HG03575 (cell line): ENCODE results near the gene PHLDB2.

Source experiments
- ATAC-seq: cut with Tn5 transposase; IDR thresholded peaks from one replicate; pipeline ENCODE4 v1.9.1; 2021; ENCODE audit not compliant: unreplicated experiment, insufficient number of reproducible peaks, low FRiP score; ENCODE audit errors: extremely low read depth

PHLDB2 gene

DNA sequence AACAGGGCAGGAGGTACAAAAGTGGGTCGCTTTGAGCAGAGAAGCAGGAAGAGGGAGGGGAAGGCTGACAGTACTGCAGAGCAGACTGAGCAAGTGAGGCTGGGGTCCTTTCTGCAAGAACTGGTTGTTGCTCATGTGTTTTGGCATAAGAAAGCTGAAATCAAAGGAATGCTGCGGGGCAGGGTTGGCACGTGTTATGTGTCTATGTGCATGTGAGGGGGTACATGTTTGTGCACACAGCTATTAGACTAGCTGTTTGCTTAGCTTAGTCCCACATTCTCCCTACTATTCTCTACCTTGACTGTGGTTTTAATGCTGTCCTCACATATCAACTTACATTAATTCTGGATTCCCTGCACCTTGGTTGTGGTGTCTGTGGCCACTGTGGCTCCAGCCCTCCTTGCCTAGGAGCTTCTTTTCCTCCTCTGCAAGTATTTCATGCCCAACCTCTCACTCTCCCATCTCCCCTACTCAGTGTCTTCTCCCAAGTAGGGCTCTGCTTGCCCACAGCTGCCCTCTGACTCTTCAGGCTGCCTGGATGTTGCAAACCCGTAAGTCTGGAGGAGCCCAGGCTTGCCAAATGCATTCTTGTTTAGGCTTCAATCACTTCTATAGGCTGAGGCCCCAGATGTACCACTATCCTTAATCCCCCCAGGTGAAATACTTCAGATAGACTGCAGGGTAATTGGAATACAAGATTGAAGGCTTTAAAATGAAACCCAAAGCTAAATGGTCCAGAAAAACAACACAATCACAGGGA is 144.4 kb downstream of the PHLDB2 start:
- no peak for ATAC-seq

DNA sequence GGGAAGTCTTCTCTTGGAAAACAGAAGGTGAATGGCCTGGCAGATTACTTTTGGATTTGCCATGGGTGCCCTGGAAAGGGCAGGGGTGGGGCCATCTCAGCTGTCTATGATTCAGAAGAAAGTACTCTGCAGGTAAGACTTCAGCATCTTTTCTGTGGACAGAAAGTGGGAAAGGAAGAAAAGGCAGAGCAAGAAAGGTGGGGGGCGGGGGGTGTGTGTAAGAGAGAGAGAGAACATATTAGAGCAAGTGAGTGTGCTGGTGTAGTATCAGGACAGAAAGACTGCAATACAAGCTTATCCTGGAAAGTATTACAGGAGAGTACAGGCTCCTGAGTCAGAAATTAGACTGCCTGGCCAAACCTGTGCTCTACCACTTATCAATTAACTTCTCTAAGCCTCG is 145.1 kb downstream of the PHLDB2 start:
- no peak for ATAC-seq

DNA sequence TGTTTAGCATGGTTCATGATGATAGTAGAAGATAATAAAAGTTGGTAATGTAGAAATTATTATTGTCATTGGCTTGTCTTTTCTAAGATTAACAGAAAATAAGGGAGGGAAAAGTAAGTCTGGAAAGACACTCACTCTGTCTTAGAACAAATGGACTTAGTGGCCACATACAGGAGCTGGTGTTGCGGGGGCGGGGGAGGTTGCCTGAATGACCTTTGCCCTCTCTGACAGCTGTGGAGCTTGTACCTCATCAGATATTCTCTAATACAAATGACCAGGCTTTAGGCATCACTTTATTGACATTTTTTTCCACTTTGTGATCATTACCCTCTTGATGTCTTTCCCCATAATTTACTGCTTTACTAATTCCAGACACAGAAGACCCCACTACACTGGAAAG is 145.6 kb downstream of the PHLDB2 start:
- ATAC-seq: no peak

DNA sequence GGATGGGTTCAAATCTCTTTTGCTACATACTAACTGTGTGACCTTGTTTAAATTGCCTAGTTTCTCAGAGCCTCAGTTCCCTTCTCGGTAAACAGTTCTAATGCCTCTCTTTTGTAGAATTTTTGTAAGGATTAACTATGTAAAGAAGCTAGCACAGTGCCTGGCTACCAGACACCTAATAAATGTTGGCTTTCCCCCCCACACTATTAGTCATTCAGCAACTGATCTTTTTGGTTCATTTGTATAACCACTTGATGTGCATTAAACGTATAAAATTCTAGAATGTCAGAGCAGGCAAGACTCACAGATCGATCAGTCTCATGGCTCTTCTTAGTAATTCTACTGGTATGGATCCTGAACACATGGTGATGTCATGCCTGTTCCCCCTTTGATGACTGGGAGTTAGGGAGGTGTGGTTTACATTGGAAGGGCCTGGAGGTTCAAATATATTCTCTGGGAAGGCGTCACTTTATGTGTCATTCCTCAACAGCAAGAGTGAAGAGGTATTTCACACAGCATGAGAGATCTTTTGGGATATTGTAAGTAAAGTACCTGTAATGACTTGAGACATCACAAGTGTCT is 146.1 kb downstream of the PHLDB2 start:
- no peak for ATAC-seq

DNA sequence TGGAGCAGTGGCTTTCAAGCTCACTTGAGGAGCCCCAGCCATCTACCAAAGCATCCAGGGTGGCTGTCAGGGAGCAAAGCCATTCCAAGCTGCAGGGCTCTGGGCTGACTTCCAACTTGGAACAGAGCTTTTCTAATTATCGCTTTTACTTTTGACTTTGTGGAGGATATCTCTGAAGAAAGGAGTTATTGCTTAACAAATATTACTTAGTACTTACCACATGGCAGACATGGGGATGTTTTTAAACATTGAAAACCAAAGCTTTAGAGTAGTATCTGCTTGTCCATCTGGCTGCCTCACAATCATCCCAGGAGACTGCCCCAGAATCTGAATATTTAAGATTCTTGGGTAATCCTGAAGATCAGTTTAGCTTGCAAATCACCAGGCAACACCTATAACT is 148.6 kb downstream of the PHLDB2 start:
- ATAC-seq: no peak

DNA sequence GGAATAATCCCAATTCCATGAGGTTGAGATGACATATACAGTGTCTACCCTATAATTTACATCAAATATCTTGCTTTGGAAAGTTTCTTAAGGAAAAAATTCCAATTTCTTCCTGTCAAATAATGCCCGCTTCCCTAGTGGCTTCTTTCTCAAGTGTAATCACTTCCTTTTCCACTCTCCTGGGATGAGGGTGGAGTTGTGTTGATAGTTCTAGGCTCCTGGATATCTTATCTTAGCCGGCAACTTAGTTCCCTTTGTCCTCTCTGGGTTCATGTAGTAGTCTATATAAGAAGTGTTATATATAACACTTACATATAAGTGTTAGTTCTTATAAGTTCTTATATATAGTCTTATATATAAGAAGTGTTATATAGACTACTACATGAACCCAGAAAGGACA is 150.6 kb downstream of the PHLDB2 start:
- no peak for ATAC-seq

DNA sequence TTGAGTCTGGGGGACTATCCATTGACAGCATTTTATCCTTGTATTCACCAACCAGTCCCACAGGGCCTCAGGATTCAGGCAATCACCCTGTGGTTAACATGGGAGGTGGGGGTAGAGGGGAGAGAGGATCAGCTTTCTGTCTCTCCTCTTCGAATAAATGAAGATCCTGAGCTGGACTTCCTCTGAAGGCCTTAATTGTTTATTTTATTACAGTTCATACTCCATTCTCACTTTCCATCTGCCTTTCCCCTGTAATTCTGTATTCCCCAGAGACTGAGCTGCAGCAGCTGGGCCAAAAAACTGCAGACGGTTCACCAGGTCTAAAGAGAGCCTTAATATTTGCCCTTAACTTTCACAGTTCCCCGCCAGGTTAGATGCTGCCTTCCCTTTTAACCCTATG is 151.6 kb downstream of the PHLDB2 start:
- no peak for ATAC-seq

DNA sequence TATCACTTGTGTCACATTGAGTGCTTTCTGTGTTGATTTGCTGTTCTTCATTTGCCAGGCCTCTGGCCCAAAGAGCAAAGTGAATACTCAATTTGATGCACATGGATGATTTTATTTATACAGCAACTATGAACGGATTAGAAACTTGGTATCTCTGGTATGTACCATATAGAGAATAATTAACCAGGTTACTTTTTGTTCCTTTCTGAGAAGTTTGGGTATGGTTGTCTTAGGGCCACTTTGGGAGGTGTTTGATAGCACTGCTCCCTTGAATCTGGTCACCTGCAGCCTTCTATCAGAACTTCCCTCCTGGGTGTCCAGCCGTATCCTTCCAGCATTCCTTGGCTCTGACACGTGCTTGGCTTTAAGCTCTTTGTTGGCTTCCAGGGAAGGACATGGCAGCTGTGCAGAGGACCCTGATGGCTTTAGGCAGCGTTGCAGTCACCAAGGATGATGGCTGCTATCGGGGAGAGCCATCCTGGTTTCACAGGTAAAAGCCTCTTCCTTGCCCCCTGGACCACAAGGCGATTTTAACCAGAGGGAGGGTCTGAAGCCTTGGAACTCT is 152.4 kb downstream of the PHLDB2 start:
- no peak for ATAC-seq

DNA sequence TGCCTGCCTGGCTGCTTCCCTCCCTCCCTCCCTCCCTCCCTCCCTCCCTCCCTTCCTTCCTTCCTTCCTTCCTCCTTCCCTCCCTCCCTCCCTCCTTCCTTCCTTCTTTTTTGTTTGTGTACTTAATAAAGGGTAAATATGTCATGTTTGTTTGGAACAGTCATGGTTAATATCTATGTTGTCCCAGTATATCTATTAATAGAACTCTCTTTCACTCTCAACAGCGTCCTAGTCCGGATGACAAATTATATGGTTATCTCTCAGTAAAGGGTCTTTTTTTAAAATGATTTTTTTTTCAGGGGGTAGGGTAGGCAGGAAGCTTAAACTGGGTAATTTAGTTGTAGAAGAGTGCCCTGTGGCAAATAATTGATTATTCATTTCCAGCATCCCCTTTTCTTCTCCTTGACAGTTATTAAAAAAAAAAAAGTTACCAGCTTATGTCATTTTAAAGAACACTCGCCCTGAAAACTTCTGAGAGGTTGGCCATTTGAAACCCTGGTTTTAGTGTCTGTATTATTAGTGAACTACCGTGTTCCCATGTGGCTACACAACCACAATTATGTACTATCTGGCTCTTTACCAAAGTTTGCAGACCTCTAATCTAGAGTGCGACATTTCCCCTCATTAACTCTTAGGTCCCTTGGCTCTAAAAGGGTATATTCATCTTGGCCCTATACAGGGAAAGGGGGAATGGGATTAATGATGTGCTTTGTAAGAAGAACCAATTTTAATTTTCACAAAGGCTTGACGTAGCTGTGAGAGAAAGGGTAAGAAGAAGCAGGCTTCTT is 153.3 kb downstream of the PHLDB2 start:
- ATAC-seq: no peak

DNA sequence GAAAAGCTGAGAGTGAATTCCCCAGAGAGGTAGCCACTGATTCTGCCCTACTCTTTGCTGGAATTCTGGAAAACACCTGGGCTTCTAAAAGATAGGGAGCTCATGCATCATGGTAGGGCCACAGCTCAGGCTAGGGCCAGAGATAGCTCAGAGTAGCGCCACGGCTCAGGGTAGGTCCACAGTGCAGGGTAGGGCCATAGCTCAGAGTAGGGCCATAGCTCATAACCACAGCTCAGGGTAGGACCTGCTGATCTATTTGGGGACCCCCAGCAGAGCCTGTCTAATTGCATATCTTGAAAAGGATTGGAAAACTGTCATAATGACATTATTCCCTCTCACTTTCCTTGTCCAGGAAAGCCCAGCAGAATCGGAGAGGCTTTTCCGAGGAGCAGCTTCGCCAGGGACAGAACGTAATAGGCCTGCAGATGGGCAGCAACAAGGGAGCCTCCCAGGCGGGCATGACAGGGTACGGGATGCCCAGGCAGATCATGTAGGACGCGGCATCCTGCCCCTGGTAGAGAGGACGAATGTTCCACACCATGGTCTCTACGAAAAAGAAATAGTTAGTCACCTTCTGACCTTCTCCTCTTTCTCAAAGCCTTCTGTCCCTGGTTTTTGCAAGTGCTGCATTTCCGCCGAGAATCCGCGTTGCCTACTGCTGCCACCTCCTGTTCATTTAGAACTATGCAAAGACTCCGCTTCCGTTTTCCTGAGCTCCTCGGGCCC is 154.2 kb downstream of the PHLDB2 start:
- ATAC-seq: no peak

DNA sequence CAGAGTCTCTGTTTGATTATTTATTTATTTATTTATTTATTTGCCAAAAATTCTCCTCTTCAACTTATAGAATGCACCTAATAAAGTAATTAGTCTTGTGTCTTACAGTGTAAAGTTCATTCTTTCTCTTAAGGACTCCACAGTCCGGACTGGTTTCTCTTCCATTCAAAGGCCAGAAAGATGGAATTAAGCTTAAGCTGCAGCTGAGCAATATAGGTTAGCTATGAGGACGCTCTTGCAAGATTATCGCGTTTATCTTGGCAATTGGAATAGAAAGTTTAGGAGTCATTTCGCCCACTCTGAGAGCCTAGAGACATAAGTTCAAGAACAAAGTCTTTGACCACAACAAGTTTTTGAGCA is 154.7 kb downstream of the PHLDB2 start:
- ATAC-seq: no peak

DNA sequence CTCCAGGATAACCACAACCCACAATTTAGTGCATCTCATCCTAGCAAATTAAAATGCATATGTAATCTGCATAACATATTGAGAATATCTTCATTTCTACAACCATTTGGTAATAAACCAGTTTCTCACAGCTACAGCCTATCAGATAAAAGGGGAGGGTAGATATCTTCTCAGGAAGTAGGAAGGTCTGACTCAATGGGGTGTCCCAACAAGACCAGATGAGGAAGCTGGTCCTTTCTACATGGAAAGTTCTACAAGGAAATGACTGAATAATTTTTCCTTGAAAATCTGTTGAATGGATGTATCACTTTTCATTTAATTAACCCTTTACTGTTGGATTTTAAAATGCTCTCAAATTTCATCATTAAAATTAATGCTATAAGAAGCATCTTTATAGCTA is 158.0 kb downstream of the PHLDB2 start:
- ATAC-seq: no peak

DNA sequence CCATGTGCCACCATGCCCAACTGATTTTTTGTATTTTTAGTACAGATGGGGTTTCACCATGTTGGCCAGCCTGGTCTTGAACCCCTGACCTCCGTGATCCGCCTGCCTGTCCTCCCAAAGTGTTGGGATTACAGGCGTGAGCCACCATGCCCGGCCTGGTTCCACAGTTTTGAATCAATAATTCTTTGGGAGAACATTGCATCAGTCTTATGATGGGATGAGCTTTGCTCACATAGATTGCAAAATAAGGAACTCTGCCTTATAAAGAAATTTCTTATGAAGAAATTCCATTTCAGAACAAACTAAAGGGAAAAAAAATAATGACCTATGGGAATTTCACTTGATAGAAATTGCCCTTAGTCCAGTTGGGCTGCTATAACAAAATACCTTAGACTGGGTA is 159.6 kb downstream of the PHLDB2 start:
- ATAC-seq: no peak

DNA sequence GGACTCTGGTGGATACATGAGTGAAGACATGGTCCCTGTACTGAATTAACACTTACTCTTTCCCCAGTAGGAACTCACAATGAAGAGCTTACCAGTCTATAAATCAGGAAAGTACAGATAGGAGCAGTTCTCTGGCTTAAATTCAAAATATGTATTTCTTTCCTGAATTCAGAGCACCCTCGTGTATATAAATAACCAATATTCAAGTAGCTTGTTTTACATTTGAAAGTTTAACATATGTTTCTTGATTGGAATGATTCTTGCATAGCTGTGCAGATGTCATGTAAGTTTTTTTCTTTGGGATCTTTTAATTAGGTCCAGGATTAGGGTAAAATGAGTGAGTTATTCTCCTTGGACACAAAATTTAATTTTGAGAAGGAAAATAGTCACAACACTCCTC is 160.7 kb downstream of the PHLDB2 start:
- no peak for ATAC-seq

DNA sequence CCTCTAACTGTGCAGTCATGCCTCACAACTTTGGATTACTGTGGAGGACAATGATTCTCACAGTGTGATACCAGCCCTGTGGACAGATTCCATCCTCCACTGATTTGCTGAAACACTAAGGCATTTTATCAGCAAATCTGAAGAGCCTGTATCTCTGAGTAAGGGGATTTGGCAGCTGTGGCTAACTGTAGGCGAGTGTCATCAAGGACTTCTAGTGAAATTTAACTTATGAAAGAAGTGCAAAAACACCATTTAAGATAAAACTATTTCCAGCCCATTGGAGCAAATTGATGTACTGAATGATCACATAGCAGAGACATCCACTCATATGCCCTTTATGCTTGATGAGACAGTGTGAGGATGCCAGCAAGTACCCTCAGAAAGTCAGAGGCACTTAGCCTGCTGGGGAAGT is 161.6 kb downstream of the PHLDB2 start:
- no peak for ATAC-seq
